ENCODE data around the gene EGFL7.

Gene EGFL7

DNA sequence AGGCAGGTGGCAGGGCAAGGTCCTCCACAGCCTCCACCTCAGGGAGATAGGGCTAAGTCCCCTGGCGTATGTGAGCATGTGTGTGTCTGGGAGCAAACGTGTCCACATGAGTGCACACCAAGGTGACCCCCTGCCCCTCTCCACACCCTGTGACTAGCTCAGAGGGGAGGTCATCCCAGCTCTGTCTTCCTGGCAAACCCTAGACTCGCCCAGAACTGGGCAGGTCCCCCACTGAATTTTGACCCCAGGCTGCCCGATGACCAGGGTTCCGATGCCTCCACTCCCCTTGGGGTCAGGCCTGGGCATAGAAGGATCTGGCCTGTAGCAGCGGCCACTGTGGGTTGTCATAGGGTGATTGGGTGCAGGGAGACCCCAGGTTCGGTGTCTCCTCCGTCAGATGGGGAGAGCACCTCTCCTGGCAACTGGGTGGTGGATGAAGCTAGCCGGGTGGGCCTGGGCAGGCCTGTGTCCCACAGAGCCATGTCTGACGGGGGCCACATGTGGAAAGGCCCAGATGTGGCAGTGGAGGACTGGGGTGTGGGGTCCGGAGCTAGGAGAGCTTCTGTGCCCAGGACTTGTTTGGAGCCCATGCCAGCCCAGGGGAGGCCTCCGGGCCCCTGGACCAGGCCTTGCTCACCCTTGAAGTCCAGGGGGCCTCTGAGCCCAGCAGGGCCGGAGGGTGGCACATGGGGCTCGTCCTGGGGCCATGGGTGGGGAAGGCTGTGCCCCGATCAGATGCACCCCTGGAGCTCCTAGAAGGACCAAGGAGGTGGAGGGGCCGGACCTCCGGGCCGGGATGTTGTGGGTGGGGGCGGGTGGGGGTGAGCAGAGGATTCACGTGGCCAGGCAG, 55.9 kb downstream of the EGFL7 start:
- no peak for DNase-seq (ENCODE audit: low spot score)

DNA sequence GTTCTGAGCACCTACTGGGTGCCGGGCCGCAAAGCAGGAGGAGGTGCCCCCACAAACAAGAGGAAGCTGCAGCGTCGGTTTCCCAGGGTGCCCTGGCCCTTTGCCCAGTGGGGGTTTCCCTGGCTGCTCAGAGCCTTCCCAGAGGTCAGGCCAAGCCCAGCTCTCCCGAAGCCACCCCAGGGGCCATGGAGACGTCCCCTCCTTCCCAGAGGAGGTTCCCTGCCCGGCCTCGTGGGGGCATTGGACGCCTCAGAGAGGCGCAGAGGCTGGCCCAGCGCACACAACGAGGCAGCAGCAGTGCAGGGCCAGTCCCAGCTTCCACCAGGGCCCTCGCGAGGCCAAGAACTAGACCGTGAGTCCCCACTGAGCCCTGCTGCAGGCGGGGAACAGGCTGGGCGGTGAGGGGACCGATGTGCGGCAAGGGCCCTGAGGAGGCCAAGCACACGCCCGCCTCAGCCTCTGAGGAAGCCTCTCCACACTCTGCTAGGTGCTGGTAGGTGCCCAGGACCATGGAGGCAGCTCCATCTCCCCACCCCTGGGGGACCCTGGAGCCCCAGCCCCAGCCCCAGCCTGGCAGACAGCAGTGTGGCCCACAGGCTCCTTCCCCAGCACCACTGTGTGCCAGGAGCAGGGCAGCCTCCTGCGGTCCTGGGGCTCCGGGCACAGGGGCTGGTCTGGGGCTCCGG, 56.6 kb downstream of the EGFL7 start:
- DNase-seq (ENCODE audit: low spot score) = no peak

DNA sequence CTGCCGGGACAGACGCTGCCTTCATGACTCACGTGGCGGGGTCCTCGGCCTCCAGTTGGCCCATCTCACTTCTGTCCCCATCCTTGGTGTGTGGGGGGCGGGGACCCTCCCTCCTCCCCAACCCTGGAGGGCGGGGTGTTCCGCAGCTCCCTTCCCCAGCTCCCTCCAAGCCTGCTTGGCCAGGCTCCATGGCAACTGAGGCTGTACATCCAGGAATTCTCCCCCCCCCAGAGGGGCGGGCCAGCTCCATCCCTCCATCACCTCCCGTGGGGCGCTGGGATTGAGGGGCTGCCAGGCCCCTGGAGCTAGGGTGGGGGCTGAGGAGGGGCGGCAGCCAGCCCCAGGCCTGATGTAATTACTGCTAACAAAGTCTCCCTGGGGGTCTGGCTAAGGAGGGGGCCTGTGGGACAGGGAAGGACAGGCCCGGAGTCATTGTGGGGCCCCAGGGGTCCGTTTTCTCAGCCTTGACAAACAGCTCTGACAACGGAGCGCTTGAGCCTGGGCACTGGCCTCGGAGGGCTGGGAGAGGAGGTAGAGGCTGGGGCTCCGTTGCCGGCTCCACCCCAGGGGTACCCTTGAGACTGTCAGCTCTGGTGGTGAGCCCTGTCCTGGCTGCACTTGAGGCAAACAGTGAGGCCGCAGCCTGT, 57.7 kb downstream of the EGFL7 start:
- DNase-seq (ENCODE audit: low spot score) = no peak

DNA sequence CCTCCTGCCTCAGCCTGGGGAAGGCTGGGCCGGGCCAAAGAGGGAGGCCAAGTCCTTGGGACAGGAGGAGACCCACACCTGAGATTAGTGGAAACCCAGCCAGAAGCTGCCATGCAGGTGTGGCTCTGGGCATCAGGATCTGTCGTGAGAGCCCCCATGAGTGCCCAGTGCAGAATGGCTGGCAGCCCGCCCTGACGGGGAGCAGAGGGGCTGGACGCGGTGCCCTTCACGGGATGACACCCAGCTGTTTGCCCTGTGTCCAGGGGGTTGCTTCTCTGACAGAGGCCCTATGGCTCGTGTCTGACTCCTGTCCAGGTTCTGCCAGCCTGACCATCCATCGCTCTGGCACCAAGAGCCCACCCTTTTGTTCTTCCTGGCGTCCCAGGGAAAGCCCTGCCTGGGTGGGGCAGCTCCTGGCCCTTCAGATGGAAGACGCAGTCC, 58.2 kb downstream of the EGFL7 start:
- no peak for DNase-seq (ENCODE audit: low spot score)

DNA sequence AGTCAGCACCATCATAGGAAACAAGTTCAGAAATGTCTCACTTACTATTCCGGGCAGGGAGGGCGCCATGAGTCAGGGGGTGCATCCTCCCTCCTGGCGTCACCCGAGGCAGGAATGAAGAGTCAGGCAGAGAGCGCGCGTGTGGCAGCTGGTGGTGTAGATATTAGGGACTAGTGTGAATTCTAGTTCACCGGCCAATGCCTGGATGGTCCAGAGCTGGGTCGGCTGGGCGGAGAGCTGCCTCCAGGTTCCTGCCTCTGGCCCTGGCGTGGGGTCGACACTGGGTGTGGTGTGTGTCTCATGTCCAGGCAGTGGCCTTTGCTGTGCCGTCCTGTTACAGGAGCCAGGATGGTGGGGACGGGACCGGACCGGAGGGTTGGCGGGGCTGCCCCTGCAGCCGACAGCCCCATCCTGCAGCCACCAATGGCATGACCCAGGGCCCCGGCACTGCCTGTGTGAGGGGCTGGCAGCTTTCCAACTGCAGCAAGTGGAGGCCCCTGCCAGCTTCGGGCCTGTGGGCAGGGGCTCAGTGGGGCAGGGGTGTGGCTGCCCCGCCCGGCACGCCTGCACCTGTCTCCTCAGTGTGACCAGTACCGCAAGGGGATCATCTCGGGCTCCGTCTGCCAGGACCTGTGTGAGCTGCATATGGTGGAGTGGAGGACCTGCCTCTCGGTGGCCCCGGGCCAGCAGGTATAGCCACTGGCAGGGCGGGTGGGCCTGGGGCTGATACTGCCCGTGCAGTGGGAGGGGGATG, 58.8 kb downstream of the EGFL7 start:
- no peak for DNase-seq (ENCODE audit: low spot score)
